Endothelial cell (in vitro differentiated cells): ENCODE data around the gene FAM107B. TPM values are rescaled to one million over a fixed set of nuclear protein-coding genes. Genes with fewer than 3 reads are reported as not detected.

Source experiments
- DNase-seq: peaks from one replicate; pipeline ENCODE4 v3.0.0; 2021; ENCODE audit warnings: low spot score
- H3K27ac Mint-ChIP-seq: one replicate; pipeline ENCODE4 v1.8.0; 2021; ENCODE audit warnings: mixed read lengths, inconsistent platforms; ENCODE audit not compliant: unreplicated experiment
- H3K27me3 Mint-ChIP-seq: one replicate; pipeline ENCODE4 v1.8.0; 2021; ENCODE audit warnings: mild to moderate bottlenecking, moderate library complexity, mixed read lengths, inconsistent platforms; ENCODE audit not compliant: unreplicated experiment
- H3K36me3 Mint-ChIP-seq: one replicate; pipeline ENCODE4 v1.8.0; 2021; ENCODE audit warnings: mild to moderate bottlenecking, low read depth, mixed read lengths, inconsistent platforms; ENCODE audit not compliant: unreplicated experiment
- H3K4me1 Mint-ChIP-seq: one replicate; pipeline ENCODE4 v1.8.0; 2021; ENCODE audit warnings: mild to moderate bottlenecking, mixed read lengths, inconsistent platforms; ENCODE audit not compliant: unreplicated experiment
- H3K4me3 Mint-ChIP-seq: one replicate; pipeline ENCODE4 v1.8.0; 2021; ENCODE audit warnings: mild to moderate bottlenecking, mixed read lengths, inconsistent platforms; ENCODE audit not compliant: unreplicated experiment
- H3K9me3 Mint-ChIP-seq: one replicate; pipeline ENCODE4 v1.8.0; 2021; ENCODE audit warnings: mixed read lengths, inconsistent platforms; ENCODE audit not compliant: unreplicated experiment
- total RNA-seq: library from RNA; stranded (reverse); fragmentation: NEBNext Ultra II Directional; extraction: Animal tissue kit (Norgen Biotek cat#: 25700); gene quantifications from one replicate; pipeline ENCODE4 v1.2.1, GENCODE V29; 2021; ENCODE audit not compliant: unreplicated experiment
- TF ChIP-seq, protein P1 (sequence below): fragments of 200-600 bp; sonication (generic); IDR thresholded peaks from one replicate; pipeline ENCODE4 v1.5.0; 2021; ENCODE audit warnings: antibody characterized with exemption; ENCODE audit not compliant: unreplicated experiment

Gene FAM107B
- total RNA-seq, 1 donor from 2014 or later: 462 TPM

- H3K4me1 Mint-ChIP-seq: peaks cover 63% of the 10 kb centered on the region
- no peaks in the 10 kb centered on the region for H3K9me3 Mint-ChIP-seq
- peaks cover 14% of the 10 kb centered on the region for H3K27me3 Mint-ChIP-seq
- peak overlapping the region; percentile 100 for H3K4me3 Mint-ChIP-seq
- TF ChIP-seq, protein P1, sequence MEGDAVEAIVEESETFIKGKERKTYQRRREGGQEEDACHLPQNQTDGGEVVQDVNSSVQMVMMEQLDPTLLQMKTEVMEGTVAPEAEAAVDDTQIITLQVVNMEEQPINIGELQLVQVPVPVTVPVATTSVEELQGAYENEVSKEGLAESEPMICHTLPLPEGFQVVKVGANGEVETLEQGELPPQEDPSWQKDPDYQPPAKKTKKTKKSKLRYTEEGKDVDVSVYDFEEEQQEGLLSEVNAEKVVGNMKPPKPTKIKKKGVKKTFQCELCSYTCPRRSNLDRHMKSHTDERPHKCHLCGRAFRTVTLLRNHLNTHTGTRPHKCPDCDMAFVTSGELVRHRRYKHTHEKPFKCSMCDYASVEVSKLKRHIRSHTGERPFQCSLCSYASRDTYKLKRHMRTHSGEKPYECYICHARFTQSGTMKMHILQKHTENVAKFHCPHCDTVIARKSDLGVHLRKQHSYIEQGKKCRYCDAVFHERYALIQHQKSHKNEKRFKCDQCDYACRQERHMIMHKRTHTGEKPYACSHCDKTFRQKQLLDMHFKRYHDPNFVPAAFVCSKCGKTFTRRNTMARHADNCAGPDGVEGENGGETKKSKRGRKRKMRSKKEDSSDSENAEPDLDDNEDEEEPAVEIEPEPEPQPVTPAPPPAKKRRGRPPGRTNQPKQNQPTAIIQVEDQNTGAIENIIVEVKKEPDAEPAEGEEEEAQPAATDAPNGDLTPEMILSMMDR: no peak
- DNase-seq: no peak
- H3K36me3 Mint-ChIP-seq: peaks cover 61% of the 10 kb centered on the region
- peak overlapping the region; percentile 75 for H3K27ac Mint-ChIP-seq
Measured at GRCh38 chr10:14601872-14602725, 172.6 kb downstream of the FAM107B start.

GRCh38 chr10:14601326-14601725, 173.4 kb downstream of the FAM107B start:
- TF ChIP-seq, protein P1: no peak
- no peaks in the 10 kb centered on the region for H3K9me3 Mint-ChIP-seq

GRCh38 chr10:14600065-14600464, 174.6 kb downstream of the FAM107B start:
- Mint-ChIP-seq H3K27ac (no peak overlapping the region), H3K4me1 (peaks cover 69% of the 10 kb centered on the region), H3K9me3 (no peaks in the 10 kb centered on the region), H3K27me3 (peaks cover 14% of the 10 kb centered on the region), H3K4me3 (peak overlapping the region; percentile 74), H3K36me3 (peaks cover 80% of the 10 kb centered on the region)
- DNase-seq: no peak
- TF ChIP-seq, protein P1: no peak

More at GRCh38 chr10:14601326-14601725, 173.4 kb downstream of the FAM107B start:
- Mint-ChIP-seq H3K27ac (peak overlapping the region; percentile 75), H3K4me1 (peaks cover 70% of the 10 kb centered on the region), H3K27me3 (peaks cover 16% of the 10 kb centered on the region), H3K4me3 (peak overlapping the region; percentile 100), H3K36me3 (peaks cover 69% of the 10 kb centered on the region)
- no peak for DNase-seq

- TF ChIP-seq, protein P1: no peak
- Mint-ChIP-seq H3K9me3 (no peaks in the 10 kb centered on the region), H3K4me3 (peak overlapping the region; percentile 74), H3K36me3 (peaks cover 81% of the 10 kb centered on the region), H3K4me1 (peaks cover 70% of the 10 kb centered on the region), H3K27ac (peak overlapping the region; percentile 52), H3K27me3 (peaks cover 10% of the 10 kb centered on the region)
- DNase-seq: no peak
Measured at GRCh38 chr10:14598809-14599764, 175.6 kb downstream of the FAM107B start.
